Measurements from ENCODE around the gene CNTNAP2.

- TF ChIP-seq EZH2phosphoT487 (conservative IDR thresholded peaks at IDR 0.05; ENCODE audit: low read length) (no peak), CTCF (IDR thresholded peaks at IDR 0.05; ENCODE audit: insufficient read depth, low read length, poor library complexity, severe bottlenecking) (no peak)
These were observed 520.0 kb downstream of the CNTNAP2 start for GRCh38 chr7:146636581-146636980.
